Neural crest cell (in vitro differentiated cells): ENCODE measurements around the gene APOC1. TPM values are rescaled to one million over a fixed set of nuclear protein-coding genes. Genes with fewer than 3 reads are reported as not detected.

Experiments
- DNase-seq: peaks from one replicate; pipeline ENCODE4 v3.0.0; 2021; ENCODE audit warnings: low read depth, mixed read lengths, low spot score
- H3K27ac Mint-ChIP-seq: one replicate; pipeline ENCODE4 v1.8.0; 2021; ENCODE audit warnings: mild to moderate bottlenecking, mixed read lengths; ENCODE audit not compliant: unreplicated experiment
- H3K27me3 Mint-ChIP-seq: 2 replicates; pipeline ENCODE4 v1.8.0; 2021; ENCODE audit warnings: low read depth, mild to moderate bottlenecking, mixed read lengths
- H3K36me3 Mint-ChIP-seq: 2 replicates; pipeline ENCODE4 v1.8.0; 2021; ENCODE audit warnings: low read depth, mild to moderate bottlenecking, mixed read lengths
- H3K4me1 Mint-ChIP-seq: 2 replicates; pipeline ENCODE4 v1.8.0; 2021; ENCODE audit warnings: mixed read lengths
- H3K4me3 Mint-ChIP-seq: one replicate; pipeline ENCODE4 v1.8.0; 2021; ENCODE audit warnings: mild to moderate bottlenecking, mixed read lengths
- H3K9me3 Mint-ChIP-seq: 2 replicates; pipeline ENCODE4 v1.8.0; 2021; ENCODE audit warnings: mixed read lengths
- CTCF ChIP-seq: fragments of 200-600 bp; sonication (generic); conservative IDR thresholded peaks from 2 replicates; pipeline ENCODE4 v1.5.0; 2021; ENCODE audit warnings: antibody characterized with exemption, mild to moderate bottlenecking
- total RNA-seq: library from RNA; stranded (reverse); gene quantifications from 2 replicates; pipeline ENCODE4 v1.2.1, GENCODE V29; 2021

APOC1 gene
- total RNA-seq, 1 donor from 2014 or later, result 24.9 TPM

GRCh38 chr19:44954278-44954648 lies 39.9 kb downstream of the APOC1 start:
- TF ChIP-seq CTCF, result no peak
- peaks cover 2% of the 10 kb centered on the region for H3K27me3 Mint-ChIP-seq
- peaks cover 41% of the 10 kb centered on the region for H3K4me1 Mint-ChIP-seq
- DNase-seq, result no peak
- H3K27ac Mint-ChIP-seq, result peak overlapping the region; percentile 100
- H3K4me3 Mint-ChIP-seq, result peak overlapping the region; percentile 97
- no peaks in the 10 kb centered on the region for H3K9me3 Mint-ChIP-seq
- no peaks in the 10 kb centered on the region for H3K36me3 Mint-ChIP-seq

GRCh38 chr19:44954649-44955504 lies 40.5 kb downstream of the APOC1 start, which contains the start of gene CLPTM1:
Gene CLPTM1, plus strand, starts transcription at chr19:44955380. Its CDS starts 16 bp downstream, at chr19:44955396.
- H3K9me3 Mint-ChIP-seq, result no peaks in the 10 kb centered on the region
- peaks cover 2% of the 10 kb centered on the region for H3K27me3 Mint-ChIP-seq
- H3K36me3 Mint-ChIP-seq, result no peaks in the 10 kb centered on the region
- peak within 1 kb of the TSS; percentile 97 for H3K4me3 Mint-ChIP-seq
- no peak for TF ChIP-seq CTCF
- peak within 1 kb of the TSS; percentile 100 for H3K27ac Mint-ChIP-seq
- DNase-seq, result peak; percentile 94
- H3K4me1 Mint-ChIP-seq, result peaks cover 41% of the 10 kb centered on the region

GRCh38 chr19:44955505-44956439 lies 41.4 kb downstream of the APOC1 start:
- H3K4me3 Mint-ChIP-seq, result peak overlapping the region; percentile 97
- no peaks in the 10 kb centered on the region for H3K9me3 Mint-ChIP-seq
- H3K4me1 Mint-ChIP-seq, result peaks cover 41% of the 10 kb centered on the region
- H3K27ac Mint-ChIP-seq, result peak overlapping the region; percentile 97
- no peak for TF ChIP-seq CTCF
- no peaks in the 10 kb centered on the region for H3K36me3 Mint-ChIP-seq
- peaks cover 2% of the 10 kb centered on the region for H3K27me3 Mint-ChIP-seq
- no peak for DNase-seq

GRCh38 chr19:44957526-44957925 lies 43.1 kb downstream of the APOC1 start:
- Mint-ChIP-seq H3K9me3 (no peaks in the 10 kb centered on the region), H3K4me3 (peak overlapping the region; percentile 97), H3K4me1 (peaks cover 36% of the 10 kb centered on the region), H3K27me3 (peaks cover 2% of the 10 kb centered on the region), H3K27ac (no peak overlapping the region), H3K36me3 (no peaks in the 10 kb centered on the region)
- DNase-seq, result no peak
- no peak for TF ChIP-seq CTCF

GRCh38 chr19:44958090-44958489 lies 43.7 kb downstream of the APOC1 start:
- Mint-ChIP-seq H3K4me1 (peaks cover 36% of the 10 kb centered on the region), H3K4me3 (peak overlapping the region; percentile 97), H3K9me3 (no peaks in the 10 kb centered on the region), H3K27me3 (peaks cover 2% of the 10 kb centered on the region), H3K27ac (no peak overlapping the region), H3K36me3 (no peaks in the 10 kb centered on the region)
- no peak for TF ChIP-seq CTCF
- DNase-seq, result no peak
